GM21515 (cell line): Measurements from ENCODE around the gene SLC5A5.
"Not testable (repeated sequence)": the region's sequence is repeated elsewhere in the genome, so short reads cannot be mapped to it uniquely, and the experiment has no call there.

Experiments
- ATAC-seq: cut with Tn5 transposase; IDR thresholded peaks from one replicate; pipeline ENCODE4 v1.9.1; 2021; ENCODE audit not compliant: unreplicated experiment

SLC5A5 gene

DNA sequence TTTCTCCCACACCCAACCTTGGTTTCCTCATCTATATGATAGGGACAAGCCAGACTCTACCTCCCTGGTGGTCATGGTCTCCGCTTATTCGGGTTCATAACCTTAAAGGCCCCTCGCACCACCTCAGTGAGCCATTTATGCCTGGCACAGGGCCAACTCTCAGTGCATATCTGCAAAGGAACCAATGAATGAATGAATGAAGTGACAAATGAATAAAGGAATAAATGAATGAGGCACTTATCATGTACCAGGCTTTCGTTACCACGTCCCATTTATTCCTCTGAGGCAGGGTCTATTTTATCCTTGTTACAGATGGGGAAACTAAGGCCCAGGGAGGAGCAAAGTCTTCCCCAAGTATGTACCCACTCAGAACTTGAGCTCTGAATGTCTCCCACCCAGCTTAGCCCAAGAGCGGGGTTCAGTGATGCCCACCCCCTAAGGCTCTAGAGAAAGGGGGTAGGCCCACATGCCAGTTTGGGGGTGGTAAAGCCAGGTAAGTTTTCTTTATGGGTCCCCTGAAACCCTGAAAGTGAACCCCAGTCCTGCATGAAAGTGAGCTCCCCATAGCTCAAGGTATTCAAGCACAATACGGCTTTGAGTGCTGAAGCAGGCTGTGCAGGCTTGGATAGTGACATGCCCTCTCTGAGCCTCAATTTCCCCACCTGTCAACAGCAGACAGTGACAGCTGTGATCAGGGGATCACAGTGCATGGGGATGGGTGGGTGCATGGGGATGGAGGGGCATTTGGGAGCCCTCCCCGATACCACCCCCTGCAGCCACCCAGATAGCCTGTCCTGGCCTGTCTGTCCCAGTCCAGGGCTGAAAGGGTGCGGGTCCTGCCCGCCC lies 490 bp upstream of the SLC5A5 start:
- no peak for ATAC-seq

DNA sequence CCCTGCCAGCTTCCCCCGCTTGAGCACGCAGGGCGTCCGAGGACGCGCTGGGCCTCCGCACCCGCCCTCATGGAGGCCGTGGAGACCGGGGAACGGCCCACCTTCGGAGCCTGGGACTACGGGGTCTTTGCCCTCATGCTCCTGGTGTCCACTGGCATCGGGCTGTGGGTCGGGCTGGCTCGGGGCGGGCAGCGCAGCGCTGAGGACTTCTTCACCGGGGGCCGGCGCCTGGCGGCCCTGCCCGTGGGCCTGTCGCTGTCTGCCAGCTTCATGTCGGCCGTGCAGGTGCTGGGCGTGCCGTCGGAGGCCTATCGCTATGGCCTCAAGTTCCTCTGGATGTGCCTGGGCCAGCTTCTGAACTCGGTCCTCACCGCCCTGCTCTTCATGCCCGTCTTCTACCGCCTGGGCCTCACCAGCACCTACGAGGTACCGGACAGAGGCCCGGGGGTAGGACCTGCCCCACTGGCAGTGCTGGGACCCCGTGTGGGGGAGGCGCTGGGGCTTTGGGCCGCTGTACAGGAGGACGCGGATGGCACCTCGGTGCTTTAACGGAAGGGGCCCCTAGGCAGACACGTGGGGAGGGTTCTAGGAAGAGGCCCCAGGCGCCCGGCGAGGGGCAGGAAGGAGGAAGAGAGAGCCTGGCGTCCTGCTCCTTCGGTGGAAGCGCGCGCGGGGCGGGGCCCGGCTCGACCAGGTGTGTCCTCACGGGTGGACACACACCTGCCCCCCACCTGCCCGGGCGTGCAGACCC lies 681 bp downstream of the SLC5A5 start:
- no peak for ATAC-seq

- ATAC-seq = no peak
Measured at GRCh38 chr19:17873786-17874757, 2.3 kb downstream of the SLC5A5 start.

- no peak for ATAC-seq
Measured at GRCh38 chr19:17874758-17875135, 3.0 kb downstream of the SLC5A5 start.

GRCh38 chr19:17877696-17878095 lies 6.0 kb downstream of the SLC5A5 start:
- ATAC-seq = no peak

DNA sequence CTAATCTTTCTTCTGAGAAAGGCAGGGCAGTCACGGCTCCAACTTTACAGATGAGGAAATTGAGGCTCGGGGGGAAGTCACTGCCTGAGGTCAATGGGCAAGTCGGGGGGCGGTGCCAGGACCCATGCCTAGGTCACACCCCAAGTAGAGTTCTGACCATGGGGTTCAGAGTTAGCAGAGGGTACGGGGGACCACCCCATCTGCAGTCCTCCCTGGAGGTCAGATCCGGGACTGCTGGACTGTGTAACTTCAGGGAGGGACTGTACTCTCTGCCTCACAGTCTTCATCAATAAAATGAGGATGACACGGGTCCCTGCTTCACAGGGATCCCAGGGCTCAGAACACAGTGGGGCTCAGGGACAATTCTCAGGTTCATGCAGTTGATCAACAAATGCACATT lies 7.7 kb downstream of the SLC5A5 start:
- no peak for ATAC-seq

- no peak for ATAC-seq
Measured at GRCh38 chr19:17881701-17882100, 10.0 kb downstream of the SLC5A5 start.

- no peak for ATAC-seq
Measured at GRCh38 chr19:17883627-17884410, 12.1 kb downstream of the SLC5A5 start.

DNA sequence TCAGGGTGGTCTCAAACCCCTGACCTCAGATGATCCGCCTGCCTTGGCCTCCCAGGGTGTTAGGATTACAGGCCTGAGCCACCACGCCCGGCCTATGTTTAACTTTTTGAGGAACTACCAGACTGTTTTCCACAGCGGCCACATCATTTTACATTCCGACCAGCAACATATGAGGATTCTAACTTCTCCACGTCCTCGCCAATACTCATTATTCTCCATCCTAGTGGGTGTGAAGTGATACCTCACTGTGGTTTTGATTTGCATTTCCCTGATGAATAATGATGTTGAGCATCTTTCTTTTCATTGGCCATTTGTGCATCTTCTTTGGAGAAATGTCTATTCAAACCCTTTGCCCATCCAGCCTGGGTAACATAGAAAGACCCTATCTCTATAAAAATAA lies 14.8 kb downstream of the SLC5A5 start:
- no peak for ATAC-seq

- ATAC-seq = not testable (repeated sequence)
Measured at GRCh38 chr19:17887221-17887620, 15.5 kb downstream of the SLC5A5 start.

GRCh38 chr19:17888260-17888659 lies 16.5 kb downstream of the SLC5A5 start:
- no peak for ATAC-seq

DNA sequence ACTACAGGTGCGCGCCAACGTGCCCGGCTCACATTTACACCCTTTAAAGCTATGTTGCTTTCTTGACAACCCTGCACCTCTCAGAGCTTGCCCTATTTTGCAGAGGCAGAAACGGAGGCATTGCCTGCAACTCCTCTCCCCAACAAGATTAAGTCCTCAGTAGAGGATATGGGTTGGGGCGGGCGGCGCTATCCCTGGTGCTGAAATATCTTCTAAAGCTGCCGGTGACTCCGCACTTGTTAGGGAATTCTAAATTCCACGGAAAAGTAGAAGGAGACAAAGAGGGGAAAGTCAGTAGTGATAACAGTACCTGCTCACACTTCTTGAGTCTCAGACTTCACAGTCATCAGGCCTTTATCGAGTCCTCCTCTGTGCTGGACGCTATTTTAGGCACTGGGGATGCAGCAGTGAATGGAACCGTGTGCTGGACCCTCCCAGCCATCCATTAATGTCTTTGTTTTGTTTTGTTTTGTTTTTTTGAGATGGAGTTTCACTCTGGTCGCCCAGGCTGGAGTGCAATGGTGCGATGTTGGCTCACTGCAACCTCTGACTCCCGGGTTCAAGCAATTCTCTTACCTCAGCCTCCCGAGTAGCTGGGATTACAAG lies 18.0 kb downstream of the SLC5A5 start:
- no peak for ATAC-seq

DNA sequence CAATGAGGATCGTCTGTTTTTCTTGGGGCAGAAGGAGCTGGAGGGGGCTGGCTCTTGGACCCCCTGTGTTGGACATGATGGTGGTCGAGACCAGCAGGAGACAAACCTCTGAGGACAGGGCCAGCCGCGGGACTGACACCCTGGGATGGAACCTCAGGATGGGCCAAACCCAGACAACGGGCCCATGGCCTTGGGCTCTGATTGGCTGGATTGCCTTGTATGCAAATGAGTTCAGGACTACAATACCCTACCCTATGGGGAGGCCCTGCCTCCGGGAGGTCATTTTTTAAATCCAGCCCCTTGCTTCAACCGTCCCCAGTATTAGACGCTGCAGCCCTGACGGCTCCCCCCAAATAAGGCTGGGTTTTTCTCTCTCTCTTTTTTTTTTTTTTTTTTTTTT lies 22.0 kb downstream of the SLC5A5 start:
- no peak for ATAC-seq

DNA sequence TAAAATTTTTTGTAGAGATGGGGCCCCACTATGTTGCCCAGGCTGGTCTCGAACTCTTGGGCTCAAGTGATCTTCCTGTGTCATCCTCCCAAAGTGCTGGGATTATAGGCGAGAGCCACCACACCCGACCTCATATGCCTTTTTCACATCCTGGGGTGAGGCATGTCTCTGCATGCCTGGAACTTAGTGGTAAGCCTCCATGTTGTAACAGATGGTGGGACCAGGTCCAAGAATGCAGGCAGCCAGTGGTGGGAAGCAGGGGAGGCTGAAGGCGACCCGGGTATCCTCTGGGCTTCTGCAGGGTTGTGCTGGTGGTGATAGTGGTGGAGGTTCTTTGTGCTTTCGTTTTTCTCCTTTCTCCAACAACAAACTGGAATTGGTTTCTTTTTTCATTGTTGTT lies 31.0 kb downstream of the SLC5A5 start:
- no peak for ATAC-seq

DNA sequence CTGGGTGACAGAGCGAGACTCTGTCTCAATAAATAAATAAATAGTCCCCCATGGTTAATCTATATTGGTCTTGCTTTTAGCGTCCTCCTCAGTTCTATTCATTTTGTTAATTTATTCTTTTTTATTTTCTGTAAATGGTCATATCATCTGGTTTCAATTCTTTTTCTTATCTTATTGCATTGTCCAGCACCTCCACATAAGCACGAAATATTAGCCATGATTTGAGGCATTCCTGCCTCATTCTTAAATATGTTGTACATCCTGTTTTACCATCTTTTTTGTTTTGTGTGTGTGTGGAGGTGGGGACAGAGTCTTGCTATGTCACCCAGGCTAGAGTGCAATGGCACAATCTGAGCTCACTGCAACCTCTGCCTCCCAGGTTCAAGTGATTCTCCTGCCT lies 36.5 kb downstream of the SLC5A5 start:
- ATAC-seq = no peak

- no peak for ATAC-seq
Measured at GRCh38 chr19:17909003-17909732, 37.4 kb downstream of the SLC5A5 start.

- no peak for ATAC-seq
Measured at GRCh38 chr19:17910791-17911360, 39.1 kb downstream of the SLC5A5 start.

GRCh38 chr19:17915940-17916593 lies 44.3 kb downstream of the SLC5A5 start:
- ATAC-seq = no peak
